OCI-M1 (cell line): ENCODE results near the gene ACAA1.

Source experiments
- DNase-seq: peaks from one replicate; lab custom pipeline; 2025; lab: John Stamatoyannopoulos, UW

ACAA1 gene

GRCh38 chr3:38118421-38119247 is 18.3 kb downstream of the ACAA1 start:
- no peak for DNase-seq

DNA sequence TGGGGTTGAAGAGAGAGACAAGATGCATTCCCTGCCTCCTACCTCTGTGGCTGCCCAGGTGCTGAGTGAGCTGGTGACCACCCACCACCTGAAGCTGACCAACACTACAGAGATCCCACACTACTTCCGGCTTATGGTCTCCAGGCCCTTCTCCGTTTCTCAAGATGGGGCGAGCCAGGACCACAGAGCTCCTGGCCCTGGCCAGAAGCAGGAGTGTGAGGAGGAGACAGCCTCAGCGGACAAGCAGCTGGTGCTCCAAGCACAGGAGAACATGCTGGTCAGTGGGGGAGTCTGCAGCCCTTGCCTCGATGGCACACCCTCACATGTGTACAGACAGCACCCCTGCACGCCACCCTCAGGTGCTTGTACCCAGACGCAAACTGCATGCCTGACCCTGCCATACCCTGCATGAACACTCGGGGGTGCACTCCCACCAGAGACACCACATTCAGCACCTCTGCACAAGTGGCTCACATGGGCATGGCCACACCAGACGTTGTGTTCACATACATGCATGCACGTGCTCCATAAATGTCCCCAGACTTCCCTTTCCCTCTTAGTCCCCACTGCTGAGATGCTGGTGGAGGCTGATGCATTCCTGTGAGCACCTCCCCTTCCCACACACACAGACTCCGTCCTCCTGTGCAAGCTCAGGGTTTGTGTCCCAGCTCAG is 19.0 kb downstream of the ACAA1 start:
- peak; percentile 75 for DNase-seq

DNA sequence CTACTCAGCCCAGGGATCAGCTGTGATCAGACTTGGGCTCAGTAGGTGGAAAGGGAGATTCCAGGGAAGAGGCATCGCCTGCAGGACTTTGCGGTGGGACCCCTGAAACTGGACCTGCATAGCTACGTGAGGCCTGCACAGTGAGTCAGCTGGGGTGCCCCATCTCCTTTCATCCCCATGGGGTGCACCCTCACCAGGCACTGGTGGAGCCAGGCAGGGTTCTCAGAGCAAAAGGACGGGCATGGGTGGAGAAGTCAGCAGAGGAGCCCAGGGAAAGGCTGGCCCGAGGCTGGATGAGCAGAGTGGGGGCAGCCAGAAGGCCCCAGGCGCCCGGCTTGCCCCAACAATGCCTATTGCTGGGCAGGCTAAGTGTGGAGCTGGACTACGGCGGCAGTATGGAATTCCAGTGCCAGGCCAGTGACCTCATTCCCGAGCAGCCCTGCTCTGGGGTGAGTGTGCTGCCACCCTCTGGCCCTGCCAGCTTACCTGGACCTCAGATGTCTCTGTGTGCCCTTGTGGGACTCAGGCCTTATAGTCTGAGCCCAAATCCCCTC is 19.7 kb downstream of the ACAA1 start:
- no peak for DNase-seq

DNA sequence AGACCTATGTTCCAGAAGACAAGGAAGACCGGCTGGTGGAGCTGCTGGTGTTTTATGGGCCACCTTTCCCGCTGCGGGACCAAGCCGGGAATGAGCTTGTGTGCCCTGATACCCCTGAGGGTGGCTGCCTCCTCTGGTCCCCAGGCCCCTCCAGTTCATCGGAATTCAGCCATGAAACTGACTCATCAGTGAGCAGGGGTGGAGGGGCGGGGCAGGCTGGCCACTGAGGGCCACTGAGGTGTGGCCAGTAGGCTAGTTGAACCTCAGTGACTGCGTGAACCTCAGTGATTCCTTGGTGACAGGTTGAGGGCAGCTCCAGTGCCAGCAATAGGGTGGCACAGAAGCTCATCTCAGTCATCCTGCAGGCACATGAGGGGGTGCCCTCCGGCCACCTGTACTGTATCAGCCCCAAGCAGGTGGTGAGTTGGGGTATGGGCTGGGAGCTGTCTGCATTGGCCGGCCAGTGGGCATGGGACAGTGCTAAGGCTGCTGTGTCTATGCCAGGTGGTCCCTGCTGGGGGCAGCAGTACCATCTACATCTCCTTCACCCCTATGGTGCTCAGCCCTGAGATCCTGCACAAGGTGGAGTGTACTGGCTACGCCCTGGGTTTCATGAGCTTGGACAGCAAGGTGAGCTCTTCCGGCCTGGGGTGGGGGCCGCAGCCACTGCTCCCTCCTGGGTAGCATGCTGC is 20.3 kb downstream of the ACAA1 start:
- no peak for DNase-seq

GRCh38 chr3:38115645-38116427 is 21.1 kb downstream of the ACAA1 start:
- no peak for DNase-seq

GRCh38 chr3:38114875-38115644 is 21.9 kb downstream of the ACAA1 start:
- DNase-seq = no peak

- DNase-seq = no peak
Measured at GRCh38 chr3:38114052-38114874, 22.7 kb downstream of the ACAA1 start.

GRCh38 chr3:38112378-38112761 is 24.6 kb downstream of the ACAA1 start:
- no peak for DNase-seq

GRCh38 chr3:38111696-38112377 is 25.1 kb downstream of the ACAA1 start:
- no peak for DNase-seq

GRCh38 chr3:38111201-38111600 is 25.7 kb downstream of the ACAA1 start:
- no peak for DNase-seq

DNA sequence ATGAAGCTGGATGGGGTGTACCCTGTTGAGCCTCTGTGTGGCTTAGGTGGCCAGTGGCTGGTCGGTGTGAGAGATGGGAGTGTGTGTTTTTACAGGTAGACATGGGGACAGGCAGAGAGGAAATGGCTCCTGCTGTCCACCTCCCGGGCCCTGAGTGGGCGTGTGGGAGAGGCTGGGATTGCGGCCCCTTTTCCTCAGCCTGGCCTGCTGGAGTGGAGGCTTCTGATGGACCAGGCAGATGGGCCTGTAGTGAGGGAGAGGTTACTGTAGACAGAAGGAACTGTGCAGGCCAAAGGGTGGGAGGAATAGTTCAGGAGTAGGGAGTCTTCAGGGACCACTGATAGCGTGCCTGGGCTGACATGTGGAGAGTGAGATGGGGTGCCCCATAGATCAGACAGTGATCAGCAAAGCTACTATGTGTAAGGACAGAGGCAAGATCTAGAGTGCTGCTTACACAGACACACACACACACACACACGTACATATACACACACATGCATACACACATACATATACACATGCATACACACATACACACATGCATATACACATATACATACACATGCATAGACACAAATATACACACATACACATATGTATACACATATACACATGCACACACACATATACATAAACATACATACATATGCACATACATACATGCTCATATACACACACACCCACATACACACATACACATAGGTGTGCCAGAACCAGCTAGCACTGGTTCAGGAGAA is 26.4 kb downstream of the ACAA1 start:
- DNase-seq = no peak

GRCh38 chr3:38109580-38110313 is 27.2 kb downstream of the ACAA1 start:
- no peak for DNase-seq

- DNase-seq = peak; percentile 82
Measured at GRCh38 chr3:38108649-38109579, 28.0 kb downstream of the ACAA1 start.

GRCh38 chr3:38107911-38108648 is 28.8 kb downstream of the ACAA1 start:
- DNase-seq = no peak

- DNase-seq = no peak
Measured at GRCh38 chr3:38105525-38105924, 31.4 kb downstream of the ACAA1 start.

DNA sequence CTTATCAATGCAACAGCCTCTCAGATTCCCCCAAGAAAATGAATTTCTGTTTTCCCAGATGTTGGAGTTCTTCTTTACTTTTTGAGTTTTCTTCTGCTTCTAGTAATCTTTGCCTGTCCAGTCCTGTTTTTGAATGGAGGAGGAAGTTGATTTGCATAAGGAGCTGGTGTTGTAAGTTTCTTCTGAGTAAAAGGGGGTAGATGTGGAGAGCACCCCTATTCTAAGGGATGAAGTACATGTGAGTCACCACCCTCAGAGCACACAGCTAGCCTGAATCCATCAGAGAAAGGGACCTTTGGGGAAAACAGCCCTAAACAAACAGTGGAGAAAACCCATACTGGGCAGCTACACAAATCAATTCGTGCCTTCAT is 34.5 kb downstream of the ACAA1 start:
- DNase-seq = no peak
